ENCODE results near the gene GCAT. TPM values are rescaled to one million over a fixed set of nuclear protein-coding genes. Genes with fewer than 3 reads are reported as not detected.

The GCAT gene
- total and polyA plus RNA-seq, 2 experiments from 2014 or later, result 20.2 to 40.0 TPM

DNA sequence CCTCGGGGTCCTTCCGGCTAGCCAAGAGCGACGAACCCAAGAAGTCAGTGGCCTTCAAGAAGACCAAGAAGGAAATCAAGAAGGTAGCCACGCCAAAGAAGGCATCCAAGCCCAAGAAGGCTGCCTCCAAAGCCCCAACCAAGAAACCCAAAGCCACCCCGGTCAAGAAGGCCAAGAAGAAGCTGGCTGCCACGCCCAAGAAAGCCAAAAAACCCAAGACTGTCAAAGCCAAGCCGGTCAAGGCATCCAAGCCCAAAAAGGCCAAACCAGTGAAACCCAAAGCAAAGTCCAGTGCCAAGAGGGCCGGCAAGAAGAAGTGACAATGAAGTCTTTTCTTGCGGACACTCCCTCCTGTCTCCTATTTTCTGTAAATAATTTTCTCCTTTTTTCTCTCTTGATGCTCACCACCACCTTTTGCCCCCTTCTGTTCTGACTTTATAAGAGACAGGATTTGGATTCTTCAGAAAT, 1.9 kb upstream of the GCAT start:
- H3K9me3 ChIP-seq (ENCODE audit: low read depth), result no peaks in the 10 kb centered on the region
- no peaks in the 10 kb centered on the region for H3K9me2 ChIP-seq (replicated peaks; ENCODE audit: insufficient read depth)
- H3K36me3 ChIP-seq (replicated peaks; ENCODE audit: insufficient read depth, low read depth), result no peaks in the 10 kb centered on the region
- whole genome bisulfite sequencing (ENCODE audit: low lambda C conversion rate, missing lambda C conversion rate), result 88% methylated on average over 10 of the region's 10 CpGs
- peaks cover 7% of the 10 kb centered on the region for H4K20me1 ChIP-seq (ENCODE audit: insufficient read depth, poor library complexity, severe bottlenecking)
- TF ChIP-seq EZH2 (IDR thresholded peaks at IDR 0.05; ENCODE audit: borderline replicate concordance), result no peak
- TF ChIP-seq, protein P1, sequence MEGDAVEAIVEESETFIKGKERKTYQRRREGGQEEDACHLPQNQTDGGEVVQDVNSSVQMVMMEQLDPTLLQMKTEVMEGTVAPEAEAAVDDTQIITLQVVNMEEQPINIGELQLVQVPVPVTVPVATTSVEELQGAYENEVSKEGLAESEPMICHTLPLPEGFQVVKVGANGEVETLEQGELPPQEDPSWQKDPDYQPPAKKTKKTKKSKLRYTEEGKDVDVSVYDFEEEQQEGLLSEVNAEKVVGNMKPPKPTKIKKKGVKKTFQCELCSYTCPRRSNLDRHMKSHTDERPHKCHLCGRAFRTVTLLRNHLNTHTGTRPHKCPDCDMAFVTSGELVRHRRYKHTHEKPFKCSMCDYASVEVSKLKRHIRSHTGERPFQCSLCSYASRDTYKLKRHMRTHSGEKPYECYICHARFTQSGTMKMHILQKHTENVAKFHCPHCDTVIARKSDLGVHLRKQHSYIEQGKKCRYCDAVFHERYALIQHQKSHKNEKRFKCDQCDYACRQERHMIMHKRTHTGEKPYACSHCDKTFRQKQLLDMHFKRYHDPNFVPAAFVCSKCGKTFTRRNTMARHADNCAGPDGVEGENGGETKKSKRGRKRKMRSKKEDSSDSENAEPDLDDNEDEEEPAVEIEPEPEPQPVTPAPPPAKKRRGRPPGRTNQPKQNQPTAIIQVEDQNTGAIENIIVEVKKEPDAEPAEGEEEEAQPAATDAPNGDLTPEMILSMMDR (IDR thresholded peaks at IDR 0.05; ENCODE audit: poor library complexity), result no peak
- no peak for TF ChIP-seq EZH2phosphoT487 (IDR thresholded peaks at IDR 0.05; ENCODE audit: low read depth, severe bottlenecking, unreplicated experiment)
- H3K4me3 ChIP-seq, result peak overlapping the region; percentile 69
- H3K4me2 ChIP-seq, result peak overlapping the region; percentile 93
- H3K27me3 ChIP-seq, result no peaks in the 10 kb centered on the region
- peaks cover 29% of the 10 kb centered on the region for H3K4me1 ChIP-seq (ENCODE audit: insufficient read depth)
- peaks cover 26% of the 10 kb centered on the region for H3K79me2 ChIP-seq
- H3K27ac ChIP-seq, result peak overlapping the region; percentile 88
- H2AFZ ChIP-seq, result no peak overlapping the region
- DNase-seq (ENCODE audit: low spot score), result no peak

DNA sequence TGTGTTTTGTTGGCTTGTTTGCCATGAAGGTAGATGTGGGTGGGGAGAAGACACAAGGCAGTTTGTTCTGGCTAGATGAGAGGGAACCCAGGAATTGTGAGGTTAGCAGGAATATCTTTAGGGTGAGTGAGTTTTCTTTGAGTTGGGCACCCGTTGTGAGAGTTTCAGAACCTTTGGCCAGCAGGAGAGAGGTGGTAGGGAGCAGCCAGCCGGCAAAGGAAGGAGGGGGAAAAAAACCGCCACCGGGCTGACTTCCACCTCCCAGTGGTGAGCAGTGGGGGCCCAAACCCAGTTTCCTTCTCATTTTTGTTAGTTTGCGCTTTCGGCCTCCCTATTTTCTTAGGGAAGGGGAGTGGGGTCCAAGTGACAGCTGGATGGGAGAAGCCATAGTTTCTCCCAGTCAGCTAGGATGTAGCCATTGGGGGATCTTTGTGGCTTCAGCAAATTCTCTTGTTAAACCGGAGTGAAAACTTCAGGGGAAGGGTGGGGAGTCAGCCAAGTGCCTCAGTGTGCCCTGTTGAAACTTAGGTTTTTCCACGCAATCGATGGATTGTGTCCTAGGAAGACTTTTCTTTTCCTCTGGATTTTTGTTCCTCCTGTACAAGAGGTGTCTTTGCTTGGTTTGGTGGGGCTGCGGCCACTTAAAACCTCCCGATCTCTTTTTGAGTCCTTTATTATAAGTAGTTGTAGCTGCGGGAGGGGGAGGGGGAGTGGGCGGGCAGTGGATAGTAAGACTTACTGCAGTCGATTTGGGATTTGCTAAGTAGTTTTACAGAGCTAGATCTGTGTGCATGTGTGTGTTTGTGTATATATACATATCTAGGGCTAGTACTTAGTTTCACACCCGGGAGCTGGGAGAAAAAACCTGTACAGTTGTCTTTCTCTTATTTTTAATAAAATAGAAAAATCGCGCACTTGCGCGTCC, 1.1 kb upstream of the GCAT start:
- Histone ChIP-seq H3K4me2 (peak overlapping the region; percentile 93), H3K4me3 (peak overlapping the region; percentile 69), H3K9me2 (replicated peaks; ENCODE audit: insufficient read depth) (no peaks in the 10 kb centered on the region), H3K36me3 (replicated peaks; ENCODE audit: insufficient read depth, low read depth) (no peaks in the 10 kb centered on the region), H2AFZ (no peak overlapping the region), H3K79me2 (peaks cover 26% of the 10 kb centered on the region), H3K27ac (peak overlapping the region; percentile 88), H3K27me3 (no peaks in the 10 kb centered on the region), H4K20me1 (ENCODE audit: insufficient read depth, poor library complexity, severe bottlenecking) (peaks cover 7% of the 10 kb centered on the region), H3K4me1 (ENCODE audit: insufficient read depth) (peaks cover 29% of the 10 kb centered on the region), H3K9me3 (ENCODE audit: low read depth) (no peaks in the 10 kb centered on the region)
- 6% methylated on average over 19 of the region's 19 CpGs for WGBS (ENCODE audit: low lambda C conversion rate, missing lambda C conversion rate)
- peak; percentile 50 for DNase-seq (ENCODE audit: low spot score)
- TF ChIP-seq EZH2phosphoT487 (IDR thresholded peaks at IDR 0.05; ENCODE audit: low read depth, severe bottlenecking, unreplicated experiment), result no peak

DNA sequence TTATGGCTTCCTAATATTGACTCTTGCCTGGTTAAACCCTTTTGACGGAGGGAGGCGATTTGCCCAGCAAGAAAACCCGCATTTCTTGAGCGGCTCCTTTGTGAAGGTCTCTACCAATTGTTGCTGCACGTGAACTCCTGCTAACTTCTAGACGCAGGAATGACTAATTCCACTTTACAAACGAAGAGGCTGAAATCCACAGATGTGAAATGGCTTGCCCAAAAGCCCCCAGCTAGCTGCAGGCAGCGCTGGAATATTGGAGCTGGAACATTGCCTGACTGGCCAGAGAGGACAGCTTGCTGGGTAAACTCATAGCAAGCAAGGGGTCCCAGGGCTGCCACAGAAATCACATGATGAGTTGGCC, 542 bp downstream of the GCAT start:
- no peak for TF ChIP-seq EZH2phosphoT487 (IDR thresholded peaks at IDR 0.05; ENCODE audit: low read depth, severe bottlenecking, unreplicated experiment)
- TF ChIP-seq, protein P1 (IDR thresholded peaks at IDR 0.05; ENCODE audit: poor library complexity), result no peak
- no peak for TF ChIP-seq EZH2 (IDR thresholded peaks at IDR 0.05; ENCODE audit: borderline replicate concordance)
- Histone ChIP-seq H3K79me2 (peaks cover 26% of the 10 kb centered on the region), H3K9me3 (ENCODE audit: low read depth) (no peaks in the 10 kb centered on the region), H3K27me3 (no peaks in the 10 kb centered on the region), H4K20me1 (ENCODE audit: insufficient read depth, poor library complexity, severe bottlenecking) (peaks cover 7% of the 10 kb centered on the region), H3K36me3 (replicated peaks; ENCODE audit: insufficient read depth, low read depth) (no peaks in the 10 kb centered on the region), H2AFZ (no peak overlapping the region), H3K4me3 (peak overlapping the region; percentile 27), H3K4me2 (peak overlapping the region; percentile 93), H3K4me1 (ENCODE audit: insufficient read depth) (peaks cover 29% of the 10 kb centered on the region), H3K9me2 (replicated peaks; ENCODE audit: insufficient read depth) (no peaks in the 10 kb centered on the region), H3K27ac (peak overlapping the region; percentile 51)
- WGBS (ENCODE audit: low lambda C conversion rate, missing lambda C conversion rate), result 3% methylated on average over 8 of the region's 8 CpGs
- DNase-seq (ENCODE audit: low spot score), result no peak

DNA sequence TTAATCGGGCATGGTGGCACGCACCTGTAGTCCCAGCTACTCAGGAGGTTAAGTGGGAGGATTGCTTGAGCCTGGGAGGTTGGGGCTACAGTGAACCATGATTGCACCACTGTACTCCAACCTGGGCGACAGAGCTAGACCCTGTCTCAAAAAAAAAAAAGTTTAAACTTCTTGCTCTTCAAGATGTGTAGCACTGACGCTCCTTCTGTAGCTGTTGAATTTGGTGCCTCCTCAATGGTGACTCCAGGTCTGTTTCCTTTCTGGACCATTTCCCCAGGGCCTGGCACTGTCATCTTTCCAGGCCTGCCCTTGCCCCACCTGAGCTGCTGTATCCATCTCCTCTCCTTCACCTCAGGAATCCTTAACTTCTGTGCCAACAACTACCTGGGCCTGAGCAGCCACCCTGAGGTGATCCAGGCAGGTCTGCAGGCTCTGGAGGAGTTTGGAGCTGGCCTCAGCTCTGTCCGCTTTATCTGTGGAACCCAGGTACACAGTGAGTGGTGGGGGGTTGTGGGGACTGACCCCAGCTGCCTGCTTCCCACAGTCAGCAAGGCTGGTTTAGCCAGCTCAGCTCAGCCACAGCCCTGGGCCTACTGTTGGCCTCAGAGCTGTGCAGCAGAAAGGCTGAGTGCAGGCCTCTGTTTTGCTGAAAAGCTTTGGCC, 2.1 kb downstream of the GCAT start:
- Histone ChIP-seq H3K79me2 (peaks cover 26% of the 10 kb centered on the region), H3K9me2 (replicated peaks; ENCODE audit: insufficient read depth) (no peaks in the 10 kb centered on the region), H2AFZ (no peak overlapping the region), H3K4me3 (no peak overlapping the region), H3K27me3 (no peaks in the 10 kb centered on the region), H3K9me3 (ENCODE audit: low read depth) (no peaks in the 10 kb centered on the region), H3K27ac (no peak overlapping the region), H3K36me3 (replicated peaks; ENCODE audit: insufficient read depth, low read depth) (no peaks in the 10 kb centered on the region), H3K4me2 (no peak overlapping the region), H4K20me1 (ENCODE audit: insufficient read depth, poor library complexity, severe bottlenecking) (peaks cover 7% of the 10 kb centered on the region), H3K4me1 (ENCODE audit: insufficient read depth) (peaks cover 17% of the 10 kb centered on the region)
- DNase-seq (ENCODE audit: low spot score), result no peak
- TF ChIP-seq EZH2 (IDR thresholded peaks at IDR 0.05; ENCODE audit: borderline replicate concordance) (no peak), EZH2phosphoT487 (IDR thresholded peaks at IDR 0.05; ENCODE audit: low read depth, severe bottlenecking, unreplicated experiment) (no peak)
- TF ChIP-seq, protein P1 (IDR thresholded peaks at IDR 0.05; ENCODE audit: poor library complexity), result no peak
- 95% methylated on average over 5 of the region's 5 CpGs for WGBS (ENCODE audit: low lambda C conversion rate, missing lambda C conversion rate)
